Measurements from ENCODE around the gene PRKCSH.

The PRKCSH gene

DNA sequence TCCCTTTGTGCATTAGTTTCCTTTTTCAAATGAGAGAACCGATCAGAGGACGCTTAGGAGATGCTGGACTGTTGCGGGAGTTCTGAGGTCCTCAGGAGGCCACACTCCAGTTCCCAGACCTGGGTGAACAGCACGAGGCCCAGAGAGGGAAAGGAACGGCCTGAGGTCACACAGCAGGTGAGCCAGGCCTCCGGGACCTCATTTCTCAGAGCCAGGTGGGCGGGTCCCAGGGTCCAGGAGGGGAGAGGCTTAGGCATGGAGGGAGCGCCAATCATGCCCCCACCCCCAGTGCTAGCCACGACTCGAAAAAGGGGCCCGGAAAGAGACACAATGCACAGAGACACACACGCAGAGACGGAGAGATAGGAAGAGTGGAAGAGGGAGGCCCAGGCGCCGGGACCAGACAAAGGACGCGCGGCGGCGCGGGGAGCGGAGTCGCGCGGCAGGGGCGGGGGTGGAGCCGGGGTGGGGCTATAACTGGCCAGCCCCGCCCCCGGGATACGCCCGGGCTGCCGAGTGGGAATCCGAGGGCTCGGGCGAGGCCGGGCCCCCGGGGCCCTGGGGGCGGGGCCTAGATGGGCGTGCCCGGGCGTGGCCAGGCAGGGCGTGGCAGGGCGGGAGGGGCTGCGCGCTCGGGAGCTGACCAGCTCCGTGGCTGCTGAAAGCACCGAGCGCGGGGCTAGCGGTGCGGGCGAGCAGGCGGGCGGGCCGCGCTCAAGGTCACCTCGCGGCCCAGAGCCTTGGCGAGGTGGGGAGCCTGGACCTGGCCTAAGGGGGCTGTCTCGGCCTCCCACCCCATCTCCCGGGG lies 43.9 kb downstream of the PRKCSH start:
- Histone ChIP-seq H3K4me1 (ENCODE audit: control insufficient read depth, insufficient read depth, low read length) (peaks cover 6% of the 10 kb centered on the region; the same call in 1 of the 2 replicates), H3K27me3 (ENCODE audit: control insufficient read depth, insufficient read depth, low read length) (peaks cover 6% of the 10 kb centered on the region; the same call in 1 of the 2 replicates), H3K27ac (ENCODE audit: low read length) (no peak overlapping the region), H3K36me3 (ENCODE audit: control insufficient read depth, insufficient read depth, low read length) (no peaks in the 10 kb centered on the region), H3K9me3 (ENCODE audit: control insufficient read depth, insufficient read depth, low read length) (no peaks in the 10 kb centered on the region), H3K4me3 (ENCODE audit: low read length) (peak overlapping the region; percentile 4; the same call in 1 of the 2 replicates)
- DNase-seq (ENCODE audit: low read depth, low spot score), result no peak
- no CpG with 5 or more reads among the region's 62 CpGs for WGBS (ENCODE audit: insufficient coverage, insufficient read length)

DNA sequence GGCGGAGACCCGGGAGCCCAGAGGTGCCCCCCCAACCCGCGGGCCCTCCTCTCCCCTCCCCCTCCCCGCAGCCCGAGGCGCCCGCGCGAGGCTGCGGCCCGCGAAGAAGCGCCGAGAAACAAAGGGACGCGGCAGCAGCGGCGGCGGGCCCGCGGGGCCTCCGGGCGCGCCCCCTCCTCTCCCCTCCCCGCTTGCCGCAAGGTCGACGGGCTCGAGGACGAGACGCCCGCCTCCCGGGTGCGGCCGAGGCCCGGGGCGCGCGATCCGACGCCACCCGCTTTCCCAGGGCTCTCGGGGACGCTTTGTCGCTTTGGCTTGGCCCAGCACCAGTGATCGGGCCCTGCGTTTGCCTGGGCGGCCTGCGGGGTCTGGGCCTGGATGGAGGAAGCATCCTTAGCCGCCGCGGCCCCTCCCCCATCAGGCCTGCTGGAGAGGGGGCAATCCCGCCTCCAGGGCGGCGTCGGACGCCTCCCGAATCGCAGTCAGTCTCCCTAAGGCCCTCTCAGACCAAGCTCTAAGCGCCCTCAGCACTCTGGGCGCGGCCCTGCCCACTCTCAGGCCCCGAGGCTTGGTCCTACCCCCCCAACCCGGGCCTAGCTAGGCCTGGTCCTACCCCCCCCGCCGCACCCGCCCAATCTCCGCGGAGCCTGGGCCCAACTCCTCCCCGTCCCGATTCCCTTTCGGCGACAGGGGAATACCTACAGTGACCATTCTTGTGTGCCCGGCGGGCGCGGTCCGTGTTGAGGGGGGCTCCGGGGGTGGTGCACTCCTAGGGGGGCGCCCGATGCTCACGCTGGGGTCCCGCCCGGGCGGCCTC lies 44.7 kb downstream of the PRKCSH start:
- Histone ChIP-seq H3K36me3 (ENCODE audit: control insufficient read depth, insufficient read depth, low read length) (no peaks in the 10 kb centered on the region), H3K9me3 (ENCODE audit: control insufficient read depth, insufficient read depth, low read length) (no peaks in the 10 kb centered on the region), H3K4me3 (ENCODE audit: low read length) (peak overlapping the region; percentile 23; the same call in 1 of the 2 replicates), H3K4me1 (ENCODE audit: control insufficient read depth, insufficient read depth, low read length) (peaks cover 6% of the 10 kb centered on the region; the same call in 1 of the 2 replicates), H3K27me3 (ENCODE audit: control insufficient read depth, insufficient read depth, low read length) (peaks cover 6% of the 10 kb centered on the region; the same call in 1 of the 2 replicates), H3K27ac (ENCODE audit: low read length) (no peak overlapping the region)
- WGBS (ENCODE audit: insufficient coverage, insufficient read length), result no CpG with 5 or more reads among the region's 86 CpGs
- no peak for DNase-seq (ENCODE audit: low read depth, low spot score)

DNA sequence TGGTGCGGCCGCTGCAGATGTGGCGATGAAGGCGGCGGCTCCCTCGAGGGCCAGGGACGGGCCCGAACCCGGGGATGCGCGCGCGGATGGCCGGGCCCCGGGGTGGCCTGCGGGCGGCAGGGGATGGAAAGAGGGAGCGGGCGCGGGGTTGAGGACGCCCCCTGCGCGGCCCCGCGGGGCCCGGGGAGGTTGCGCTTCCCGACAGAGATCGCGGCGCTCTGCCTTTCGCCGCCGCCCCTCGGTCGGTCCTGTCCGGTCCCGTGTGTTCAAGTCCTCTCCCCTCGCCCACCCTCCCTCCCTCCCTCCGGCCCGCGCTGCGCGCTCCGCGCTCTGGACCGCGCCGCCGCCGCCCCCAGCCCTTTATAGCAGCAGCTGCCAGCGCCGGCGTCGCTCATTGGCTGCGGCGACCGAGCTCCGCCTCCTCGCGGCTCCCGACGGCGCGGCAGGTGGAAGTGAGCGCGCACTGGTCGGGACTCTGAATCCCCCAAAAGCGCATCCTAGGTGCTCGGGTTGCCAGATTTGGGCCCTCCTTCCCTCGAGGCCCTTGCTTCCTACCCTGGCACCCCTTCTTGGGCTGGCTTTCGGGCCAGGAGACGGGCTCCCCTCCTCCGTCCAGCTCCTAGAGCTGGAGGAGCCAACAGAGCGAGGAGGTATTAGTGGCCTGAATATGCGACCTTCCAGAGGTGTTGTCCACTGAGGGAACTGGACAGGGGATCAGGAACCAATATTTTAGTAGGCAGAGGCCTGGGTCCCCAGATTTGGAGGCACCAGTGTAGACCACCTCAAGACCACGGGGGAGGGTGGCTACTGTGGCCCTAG lies 45.5 kb downstream of the PRKCSH start, which contains the start of gene ELAVL3:
TSS of gene ELAVL3 (minus strand) at position 332 of the 819 bp plus-strand sequence. CDS start 438 bp downstream, outside the sequence.
- Histone ChIP-seq H3K27me3 (ENCODE audit: control insufficient read depth, insufficient read depth, low read length) (peaks cover 6% of the 10 kb centered on the region; the same call in 1 of the 2 replicates), H3K27ac (ENCODE audit: low read length) (no peak within 1 kb of the TSS), H3K36me3 (ENCODE audit: control insufficient read depth, insufficient read depth, low read length) (no peaks in the 10 kb centered on the region), H3K9me3 (ENCODE audit: control insufficient read depth, insufficient read depth, low read length) (no peaks in the 10 kb centered on the region), H3K4me1 (ENCODE audit: control insufficient read depth, insufficient read depth, low read length) (peaks cover 6% of the 10 kb centered on the region; the same call in 1 of the 2 replicates), H3K4me3 (ENCODE audit: low read length) (peak within 1 kb of the TSS; percentile 23; the same call in 1 of the 2 replicates)
- no CpG with 5 or more reads among the region's 77 CpGs for WGBS (ENCODE audit: insufficient coverage, insufficient read length)
- DNase-seq (ENCODE audit: low read depth, low spot score), result no peak

DNA sequence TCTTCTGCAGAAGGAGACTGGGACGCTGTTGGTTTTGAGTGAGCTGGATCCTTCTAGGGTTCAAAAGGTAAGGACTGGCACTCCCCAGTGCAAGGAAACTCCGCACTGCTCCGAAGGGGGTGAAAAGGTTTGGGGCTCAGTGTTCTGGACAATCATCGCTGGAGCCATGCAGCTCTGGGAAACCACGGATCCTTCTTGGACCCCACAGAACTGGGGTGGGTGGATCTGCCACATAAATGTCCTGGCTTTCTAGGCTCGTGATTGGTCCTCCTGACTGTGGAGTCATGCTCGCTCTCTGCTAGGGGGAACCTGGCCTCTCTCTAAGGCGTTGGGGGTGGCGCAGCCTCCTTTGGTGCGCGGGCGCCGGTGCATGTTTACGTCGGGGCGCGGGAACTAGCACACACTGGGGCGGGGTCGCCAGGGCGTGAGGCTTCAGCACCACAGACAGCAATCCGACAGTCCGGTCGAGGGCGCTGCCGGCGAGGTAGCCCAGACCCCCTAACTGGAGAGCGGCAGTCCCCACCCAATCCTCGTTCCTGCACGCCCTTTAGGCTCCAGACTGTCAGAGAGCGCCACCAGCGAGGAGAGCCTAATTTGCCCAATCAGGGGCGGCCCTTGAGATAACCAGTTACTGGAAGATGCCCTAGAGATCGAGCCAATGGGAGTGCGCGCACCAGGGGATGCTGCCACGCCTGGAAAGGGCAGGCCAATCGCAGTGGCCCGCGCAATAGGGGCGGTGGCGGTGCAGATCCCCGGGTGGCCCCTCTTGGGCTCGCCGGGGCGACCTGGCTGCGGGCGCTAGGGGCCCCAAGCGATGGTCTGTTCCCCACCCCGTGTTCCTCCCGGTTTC lies 46.3 kb downstream of the PRKCSH start:
- no CpG with 5 or more reads among the region's 50 CpGs for WGBS (ENCODE audit: insufficient coverage, insufficient read length)
- peaks cover 6% of the 10 kb centered on the region; the same call in 1 of the 2 replicates for H3K4me1 ChIP-seq (ENCODE audit: control insufficient read depth, insufficient read depth, low read length)
- H3K27ac ChIP-seq (ENCODE audit: low read length), result no peak overlapping the region

DNA sequence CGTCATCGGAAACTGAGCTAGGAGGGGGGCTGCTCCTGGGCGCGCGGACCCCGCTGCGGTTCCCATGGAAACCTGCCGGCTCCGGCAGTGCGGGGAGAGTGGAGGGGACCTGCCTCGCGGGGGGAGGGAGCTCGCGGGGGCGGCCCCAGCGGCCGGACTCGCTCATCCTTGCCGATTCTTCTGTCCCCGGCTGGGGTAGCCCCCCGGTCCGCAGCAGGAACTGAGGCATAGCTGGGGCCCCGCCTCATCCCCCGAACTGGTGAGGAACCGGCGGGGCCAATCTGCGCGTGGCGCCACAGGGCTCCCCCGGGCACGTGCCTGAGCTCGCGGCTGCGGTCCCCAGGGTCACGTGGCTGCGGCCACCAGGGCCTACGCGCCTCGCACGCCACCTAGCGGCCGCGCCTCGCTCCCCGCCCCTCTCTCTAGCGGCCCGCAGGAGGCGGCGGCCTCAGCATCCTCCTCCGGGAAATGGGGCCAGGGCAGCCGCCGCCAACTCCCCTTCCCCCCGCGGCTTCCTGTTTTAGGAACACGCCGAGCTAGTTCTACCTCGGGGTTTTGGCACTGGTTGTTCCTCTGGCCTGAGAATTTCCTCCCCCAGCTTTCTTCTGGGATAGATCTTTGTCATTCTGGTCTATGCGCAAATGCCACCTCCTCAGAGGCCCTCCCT lies 47.1 kb downstream of the PRKCSH start:
- no peak for DNase-seq (ENCODE audit: low read depth, low spot score)
- Histone ChIP-seq H3K27ac (ENCODE audit: low read length) (no peak overlapping the region), H3K9me3 (ENCODE audit: control insufficient read depth, insufficient read depth, low read length) (no peaks in the 10 kb centered on the region), H3K27me3 (ENCODE audit: control insufficient read depth, insufficient read depth, low read length) (peaks cover 6% of the 10 kb centered on the region; the same call in 1 of the 2 replicates), H3K36me3 (ENCODE audit: control insufficient read depth, insufficient read depth, low read length) (no peaks in the 10 kb centered on the region), H3K4me3 (ENCODE audit: low read length) (peak overlapping the region; percentile 12; the same call in 1 of the 2 replicates), H3K4me1 (ENCODE audit: control insufficient read depth, insufficient read depth, low read length) (peaks cover 6% of the 10 kb centered on the region; the same call in 1 of the 2 replicates)
- no CpG with 5 or more reads among the region's 58 CpGs for WGBS (ENCODE audit: insufficient coverage, insufficient read length)

More for the DNA sequence above, 46.3 kb downstream of the PRKCSH start:
- Histone ChIP-seq H3K27me3 (ENCODE audit: control insufficient read depth, insufficient read depth, low read length) (peaks cover 6% of the 10 kb centered on the region; the same call in 1 of the 2 replicates), H3K4me3 (ENCODE audit: low read length) (peak overlapping the region; percentile 12; the same call in 1 of the 2 replicates), H3K36me3 (ENCODE audit: control insufficient read depth, insufficient read depth, low read length) (no peaks in the 10 kb centered on the region), H3K9me3 (ENCODE audit: control insufficient read depth, insufficient read depth, low read length) (no peaks in the 10 kb centered on the region)
- no peak for DNase-seq (ENCODE audit: low read depth, low spot score)

DNA sequence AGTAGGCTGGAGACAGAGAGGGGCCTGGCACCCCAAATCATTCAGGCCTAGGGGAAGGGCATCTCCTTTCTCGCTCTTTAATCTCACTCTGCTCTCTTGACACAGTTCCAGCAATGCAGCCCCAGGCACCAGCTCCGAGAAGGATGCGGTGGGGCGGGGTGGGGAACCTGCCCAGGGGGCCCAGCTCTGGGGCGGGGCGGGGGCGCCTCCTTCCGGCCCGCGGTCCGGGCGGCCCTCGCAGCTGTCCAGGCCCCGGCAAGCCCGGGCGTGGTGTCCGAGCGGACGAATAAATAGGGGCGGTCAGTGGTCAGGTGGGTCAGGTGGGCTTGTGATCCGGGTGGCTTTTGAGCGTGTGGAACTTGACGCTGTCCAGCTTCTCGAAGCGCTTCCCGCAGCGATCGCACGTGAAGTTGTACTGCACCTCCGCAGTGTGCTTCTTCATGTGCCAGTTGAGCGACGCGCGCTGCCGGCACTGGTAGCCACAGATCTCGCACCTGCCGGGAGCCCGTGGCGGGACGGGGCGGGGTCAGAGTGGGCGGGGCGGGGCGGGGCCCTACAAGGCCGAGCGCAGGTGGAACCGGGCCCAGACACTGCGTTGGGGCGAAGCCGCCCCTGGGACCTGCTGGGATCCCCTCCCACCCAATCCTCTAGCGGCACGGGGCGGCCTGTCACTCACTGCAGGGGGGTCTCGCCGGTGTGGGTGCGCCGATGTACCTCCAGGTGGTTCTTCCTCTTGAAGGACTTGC lies 48.1 kb downstream of the PRKCSH start:
- no CpG with 5 or more reads among the region's 57 CpGs for WGBS (ENCODE audit: insufficient coverage, insufficient read length)
- DNase-seq (ENCODE audit: low read depth, low spot score), result no peak
- Histone ChIP-seq H3K4me1 (ENCODE audit: control insufficient read depth, insufficient read depth, low read length) (peaks cover 6% of the 10 kb centered on the region; the same call in 1 of the 2 replicates), H3K36me3 (ENCODE audit: control insufficient read depth, insufficient read depth, low read length) (no peaks in the 10 kb centered on the region), H3K27me3 (ENCODE audit: control insufficient read depth, insufficient read depth, low read length) (peaks cover 6% of the 10 kb centered on the region; the same call in 1 of the 2 replicates), H3K9me3 (ENCODE audit: control insufficient read depth, insufficient read depth, low read length) (no peaks in the 10 kb centered on the region), H3K27ac (ENCODE audit: low read length) (no peak overlapping the region), H3K4me3 (ENCODE audit: low read length) (no peak overlapping the region)

DNA sequence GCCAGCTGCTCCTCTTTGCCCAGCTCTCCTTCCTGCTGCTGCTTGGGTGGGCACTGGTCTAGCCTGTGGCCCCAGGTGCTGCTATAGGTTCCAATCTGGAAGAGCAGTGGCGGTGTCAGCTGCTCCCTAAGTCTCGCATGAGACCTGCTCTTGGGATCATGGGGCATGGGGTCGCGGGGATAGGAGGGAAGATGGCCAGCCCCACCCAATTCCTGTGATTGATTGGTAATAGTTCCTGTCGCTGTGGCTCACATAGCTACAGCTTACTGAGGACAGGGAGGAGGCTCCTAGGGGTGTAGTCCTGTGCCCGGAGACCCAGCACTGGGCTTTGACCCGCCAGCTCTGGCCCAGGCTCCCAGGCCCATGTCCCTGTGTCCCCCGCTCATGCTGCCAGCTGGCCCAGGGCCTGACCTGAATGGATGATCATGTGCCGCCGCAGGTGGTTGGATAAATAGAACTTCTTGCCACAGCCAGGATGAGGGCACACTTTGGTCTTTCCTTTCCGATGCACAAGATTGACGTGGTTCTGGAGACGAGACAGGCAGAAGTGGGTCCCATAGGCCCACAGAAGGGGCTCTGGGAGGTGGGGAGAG lies 49.9 kb downstream of the PRKCSH start:
- H3K9me3 ChIP-seq (ENCODE audit: control insufficient read depth, insufficient read depth, low read length), result no peaks in the 10 kb centered on the region
- no peaks in the 10 kb centered on the region for H3K36me3 ChIP-seq (ENCODE audit: control insufficient read depth, insufficient read depth, low read length)
- DNase-seq (ENCODE audit: low read depth, low spot score), result no peak
- no peak overlapping the region for H3K27ac ChIP-seq (ENCODE audit: low read length)
- no CpG with 5 or more reads among the region's 13 CpGs for WGBS (ENCODE audit: insufficient coverage, insufficient read length)
- peaks cover 3% of the 10 kb centered on the region; the same call in 1 of the 2 replicates for H3K4me1 ChIP-seq (ENCODE audit: control insufficient read depth, insufficient read depth, low read length)
- H3K27me3 ChIP-seq (ENCODE audit: control insufficient read depth, insufficient read depth, low read length), result peaks cover 6% of the 10 kb centered on the region; the same call in 1 of the 2 replicates
- no peak overlapping the region for H3K4me3 ChIP-seq (ENCODE audit: low read length)

DNA sequence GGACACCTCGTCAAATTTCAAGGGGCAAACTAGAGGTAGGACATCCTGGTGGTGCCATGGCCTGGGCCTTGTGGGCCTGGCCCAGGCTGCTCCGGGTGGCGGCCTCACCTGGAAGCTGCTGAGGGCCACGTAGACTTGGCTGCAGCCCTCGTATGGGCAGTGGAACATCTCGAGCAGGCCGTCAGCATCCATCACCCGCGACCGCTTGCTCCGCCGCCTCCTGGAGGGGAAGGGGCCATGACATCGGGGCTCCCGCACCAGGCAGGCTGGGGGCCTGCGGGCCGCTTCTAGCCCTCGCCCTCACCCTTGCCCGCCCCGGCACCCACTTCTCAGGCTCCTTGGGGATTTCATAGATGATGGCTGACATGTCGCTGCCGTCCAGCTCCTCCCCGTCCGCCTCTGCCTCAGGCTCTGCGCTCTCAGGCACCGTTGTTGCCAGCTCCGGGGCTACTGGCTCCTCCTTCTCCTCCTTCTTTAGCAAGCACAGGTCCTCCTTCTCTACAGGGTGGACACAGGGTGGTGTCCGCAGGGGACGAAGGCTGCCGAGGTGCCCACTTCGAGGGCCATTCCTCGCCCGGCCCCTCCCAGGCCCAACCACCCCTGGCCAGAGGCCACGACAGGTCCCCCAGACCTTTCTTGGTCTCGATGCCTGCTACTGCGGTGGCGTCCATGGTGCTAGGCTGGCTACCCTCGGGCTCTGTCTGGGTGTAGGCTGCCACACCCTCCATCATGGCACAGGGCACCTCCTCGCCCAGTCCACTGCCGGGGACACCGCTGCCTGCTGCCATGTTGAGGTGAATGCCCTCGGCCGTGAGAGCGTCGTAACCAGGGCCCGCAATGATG lies 51.4 kb downstream of the PRKCSH start:
- Histone ChIP-seq H3K27me3 (ENCODE audit: control insufficient read depth, insufficient read depth, low read length) (no peaks in the 10 kb centered on the region), H3K36me3 (ENCODE audit: control insufficient read depth, insufficient read depth, low read length) (no peaks in the 10 kb centered on the region), H3K4me1 (ENCODE audit: control insufficient read depth, insufficient read depth, low read length) (no peaks in the 10 kb centered on the region), H3K9me3 (ENCODE audit: control insufficient read depth, insufficient read depth, low read length) (no peaks in the 10 kb centered on the region), H3K4me3 (ENCODE audit: low read length) (no peak overlapping the region), H3K27ac (ENCODE audit: low read length) (no peak overlapping the region)
- DNase-seq (ENCODE audit: low read depth, low spot score), result no peak
- WGBS (ENCODE audit: insufficient coverage, insufficient read length), result no CpG with 5 or more reads among the region's 45 CpGs

All from iPS DF 6.9 (cell line).